Cardiac muscle cell (in vitro differentiated cells and primary cell): Measurements from ENCODE around the gene EMP1. TPM values are rescaled to one million over a fixed set of nuclear protein-coding genes. Genes with fewer than 3 reads are reported as not detected.

Experiments used
- DNase-seq, 2 donors: peaks; one replicate each; pipeline versions ENCODE4 v3.0.0 to v3.0.0-alpha.2; 2010 to 2017; ENCODE audit warnings: low read depth in 1 of 2, low spot score in 1 of 2
- H3K27ac ChIP-seq: fragments of 200-600 bp; sonication (generic); 2 replicates; pipeline ENCODE4 v1.5.1; 2016
- H3K27me3 ChIP-seq: fragments of 200-600 bp; sonication (generic); 2 replicates; pipeline ENCODE4 v1.6.0; 2016; ENCODE audit warnings: control low read depth
- H3K36me3 ChIP-seq: fragments of 200-600 bp; sonication (generic); 2 replicates; pipeline ENCODE4 v1.5.1; 2016; ENCODE audit warnings: control low read depth
- H3K4me1 ChIP-seq: fragments of 200-600 bp; sonication (generic); 2 replicates; pipeline ENCODE4 v1.8.1; 2017; ENCODE audit warnings: low read depth, mild to moderate bottlenecking, mixed run types
- H3K4me3 ChIP-seq: fragments of 200-600 bp; sonication (generic); 2 replicates; pipeline ENCODE4 v1.5.1; 2016; ENCODE audit warnings: mild to moderate bottlenecking
- H3K9me3 ChIP-seq: fragments of 200-600 bp; sonication (generic); 2 replicates; pipeline ENCODE4 v1.5.1; 2017; ENCODE audit warnings: low read depth, mild to moderate bottlenecking, control low read depth
- polyA plus RNA-seq: library from polyadenylated mRNA; unstranded; fragments of >200 nt; fragmentation: Nextera tagmentation; extraction: Ambion mirVana; gene quantifications from 2 replicates; pipeline ENCODE4 v1.2.1, GENCODE V29; 2016
- total RNA-seq: library from RNA; depleted of rRNA; stranded (reverse); fragments of >200 nt; gene quantifications from 2 replicates; pipeline ENCODE4 v1.2.3, GENCODE V29; 2016
- TF ChIP-seq, protein P1 (sequence below): IDR thresholded peaks from 2 replicates; pipeline ENCODE4 v1.5.1; 2012; ENCODE audit warnings: low read depth, mild to moderate bottlenecking, low read length

The EMP1 gene
- total and polyA plus RNA-seq, 2 experiments from 2014 or later, result 0.30 to 1.7 TPM

- Histone ChIP-seq H3K4me3 (no peak overlapping the region), H3K27ac (no peak overlapping the region), H3K36me3 (no peaks in the 10 kb centered on the region), H3K9me3 (no peaks in the 10 kb centered on the region), H3K4me1 (no peaks in the 10 kb centered on the region), H3K27me3 (no peaks in the 10 kb centered on the region)
- TF ChIP-seq, protein P1, sequence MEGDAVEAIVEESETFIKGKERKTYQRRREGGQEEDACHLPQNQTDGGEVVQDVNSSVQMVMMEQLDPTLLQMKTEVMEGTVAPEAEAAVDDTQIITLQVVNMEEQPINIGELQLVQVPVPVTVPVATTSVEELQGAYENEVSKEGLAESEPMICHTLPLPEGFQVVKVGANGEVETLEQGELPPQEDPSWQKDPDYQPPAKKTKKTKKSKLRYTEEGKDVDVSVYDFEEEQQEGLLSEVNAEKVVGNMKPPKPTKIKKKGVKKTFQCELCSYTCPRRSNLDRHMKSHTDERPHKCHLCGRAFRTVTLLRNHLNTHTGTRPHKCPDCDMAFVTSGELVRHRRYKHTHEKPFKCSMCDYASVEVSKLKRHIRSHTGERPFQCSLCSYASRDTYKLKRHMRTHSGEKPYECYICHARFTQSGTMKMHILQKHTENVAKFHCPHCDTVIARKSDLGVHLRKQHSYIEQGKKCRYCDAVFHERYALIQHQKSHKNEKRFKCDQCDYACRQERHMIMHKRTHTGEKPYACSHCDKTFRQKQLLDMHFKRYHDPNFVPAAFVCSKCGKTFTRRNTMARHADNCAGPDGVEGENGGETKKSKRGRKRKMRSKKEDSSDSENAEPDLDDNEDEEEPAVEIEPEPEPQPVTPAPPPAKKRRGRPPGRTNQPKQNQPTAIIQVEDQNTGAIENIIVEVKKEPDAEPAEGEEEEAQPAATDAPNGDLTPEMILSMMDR, result no peak
- DNase-seq, result no peak
These were observed 2.0 kb upstream of the EMP1 start for GRCh38 chr12:13194401-13195110.

- no peak for DNase-seq
- Histone ChIP-seq H3K27ac (no peak overlapping the region), H3K9me3 (no peaks in the 10 kb centered on the region), H3K27me3 (no peaks in the 10 kb centered on the region), H3K4me1 (no peaks in the 10 kb centered on the region), H3K4me3 (no peak overlapping the region), H3K36me3 (no peaks in the 10 kb centered on the region)
- TF ChIP-seq, protein P1, result no peak
These were observed 1.3 kb upstream of the EMP1 start for GRCh38 chr12:13195250-13195649.

GRCh38 chr12:13195785-13196129, 769 bp upstream of the EMP1 start:
- Histone ChIP-seq H3K4me3 (no peak overlapping the region), H3K36me3 (no peaks in the 10 kb centered on the region), H3K9me3 (no peaks in the 10 kb centered on the region), H3K27me3 (no peaks in the 10 kb centered on the region), H3K4me1 (no peaks in the 10 kb centered on the region), H3K27ac (no peak overlapping the region)
- TF ChIP-seq, protein P1, result no peak
- DNase-seq, result peak in 1 of 2 donors; percentile 55

GRCh38 chr12:13197032-13197431, 506 bp downstream of the EMP1 start:
- no peaks in the 10 kb centered on the region for H3K4me1 ChIP-seq
- no peaks in the 10 kb centered on the region for H3K36me3 ChIP-seq
- TF ChIP-seq, protein P1, result no peak
- no peaks in the 10 kb centered on the region for H3K27me3 ChIP-seq
- DNase-seq, result no peak
- no peak overlapping the region for H3K27ac ChIP-seq
- H3K9me3 ChIP-seq, result no peaks in the 10 kb centered on the region
- no peak overlapping the region for H3K4me3 ChIP-seq

DNA sequence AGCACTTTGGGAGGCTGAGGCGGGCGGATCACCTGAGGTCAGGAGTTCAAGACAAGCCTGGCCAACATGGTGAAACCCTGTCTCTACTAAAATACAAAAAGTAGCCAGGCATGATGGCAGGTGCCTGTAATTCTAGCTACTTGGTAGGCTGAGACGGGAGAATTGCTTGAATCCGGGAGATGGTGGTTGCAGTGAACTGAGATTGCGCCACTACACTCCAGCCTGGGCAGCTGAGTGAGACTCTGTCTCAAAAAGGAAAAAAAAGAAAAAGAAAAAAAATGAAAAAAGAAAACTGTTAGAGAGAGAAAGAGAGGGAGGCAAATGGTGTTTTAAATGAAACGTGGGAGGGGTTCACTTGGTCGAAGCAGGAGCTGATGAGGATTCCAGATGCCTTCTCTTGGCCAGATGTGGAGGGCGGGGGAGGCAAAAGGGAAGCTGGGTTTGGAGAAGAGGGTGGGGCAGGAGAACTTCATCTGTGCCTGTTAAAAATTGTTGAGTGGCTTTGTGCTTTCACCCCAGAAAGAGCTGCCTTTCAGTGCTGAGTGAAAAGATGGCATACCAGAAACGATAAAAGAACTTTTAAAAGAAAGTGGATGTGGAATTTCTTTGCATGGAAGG, 1.1 kb downstream of the EMP1 start:
- Histone ChIP-seq H3K9me3 (no peaks in the 10 kb centered on the region), H3K36me3 (no peaks in the 10 kb centered on the region), H3K4me3 (no peak overlapping the region), H3K27ac (no peak overlapping the region), H3K27me3 (no peaks in the 10 kb centered on the region), H3K4me1 (no peaks in the 10 kb centered on the region)
- TF ChIP-seq, protein P1, result no peak
- peak in 1 of 2 donors; percentile 64 for DNase-seq
